GM12878 (cell line): ENCODE data around the gene KLF6. TPM values are rescaled to one million over a fixed set of nuclear protein-coding genes. Genes with fewer than 3 reads are reported as not detected.

Experiments used
- ATAC-seq: fragments of 200-7000 bp; cut with Tn5 transposase; 3 replicates; pipeline ENCODE4 v1.9.1; 2020; ENCODE audit warnings: mild to moderate bottlenecking, moderate library complexity
- BruUV-seq: library from RNA; stranded (reverse); fragments of 400-500 nt; replicated peaks from 2 replicates; lab custom pipeline; 2021; lab: Mats Ljungman, UMichigan
- CTCF ChIA-PET: fragments of 300-600 bp; sonication (Branson Sonifier 250); formaldehyde crosslinking; extraction: SDS; loops from one replicate; lab custom pipeline; 2021; ENCODE audit warnings: inconsistent platforms; lab: Yijun Ruan, JAX
- POLR2A ChIA-PET: fragments of 350-600 bp; formaldehyde crosslinking; extraction: SDS; loops from one replicate; lab custom pipeline; 2021; ENCODE audit warnings: inconsistent platforms; lab: Charles Lee
- RAD21 ChIA-PET: fragments of 300-600 bp; sonication (Branson Sonifier 250); formaldehyde crosslinking; loops from one replicate; lab custom pipeline; 2023; ENCODE audit warnings: antibody characterized with exemption; ENCODE audit not compliant: unreplicated experiment; lab: Charles Lee
- SMC1A ChIA-PET: fragments of 300-600 bp; sonication (Branson Sonifier 250); formaldehyde crosslinking; loops from one replicate; lab custom pipeline; 2023; ENCODE audit not compliant: unreplicated experiment, uncharacterized antibody; lab: Charles Lee
- DNase-seq: peaks from one replicate; pipeline ENCODE4 v3.0.0-alpha.2; 2011; ENCODE audit warnings: low read depth, low spot score
- FAIRE-seq: peaks from 3 replicates; lab custom pipeline; 2011; peaks lifted over from hg19 to GRCh38; lab: Jason Lieb, UNC
- H2AFZ ChIP-seq: 2 replicates; pipeline ENCODE4 v1.6.0; 2011; ENCODE audit warnings: low read depth, low read length, control low read depth; ENCODE audit not compliant: control insufficient read depth
- H3K27ac ChIP-seq: 2 replicates; pipeline ENCODE4 v1.5.1; 2011; ENCODE audit warnings: control low read depth; ENCODE audit not compliant: control insufficient read depth, insufficient read depth
- H3K27me3 ChIP-seq, 2 experiments: replicated peaks in 1 of 2; 2 replicates each; pipeline versions ENCODE4 v1.6.0 to v1.6.1; 2011; ENCODE audit warnings: low read length in 1 of 2; ENCODE audit not compliant: control insufficient read depth in 2 of 2, insufficient read depth in 2 of 2
- H3K36me3 ChIP-seq, 2 experiments: 2 replicates each; pipeline ENCODE4 v1.5.1; 2011; ENCODE audit warnings: low read length in 1 of 2; ENCODE audit not compliant: control insufficient read depth in 2 of 2, insufficient read depth in 2 of 2
- H3K4me1 ChIP-seq: 2 replicates; pipeline ENCODE4 v1.6.1; 2011; ENCODE audit warnings: mild to moderate bottlenecking, low read length, moderate library complexity, mixed read lengths; ENCODE audit not compliant: control insufficient read depth, insufficient read depth
- H3K4me2 ChIP-seq: 2 replicates; pipeline ENCODE4 v1.6.0; 2011; ENCODE audit warnings: control low read depth; ENCODE audit not compliant: control insufficient read depth, insufficient read depth
- H3K4me3 ChIP-seq: fragments of 200-600 bp; sonication (generic); 2 replicates; pipeline ENCODE4 v1.5.1; 2016
- H3K79me2 ChIP-seq: 2 replicates; pipeline ENCODE4 v1.6.0; 2011; ENCODE audit warnings: low read length; ENCODE audit not compliant: control insufficient read depth, insufficient read depth
- H3K9ac ChIP-seq: 2 replicates; pipeline ENCODE4 v1.8.0; 2011; ENCODE audit warnings: low read length, control low read depth, mixed read lengths; ENCODE audit not compliant: control insufficient read depth, insufficient read depth
- H3K9me3 ChIP-seq: replicated peaks from 3 replicates; pipeline ENCODE4 v1.5.1; 2011; ENCODE audit warnings: mild to moderate bottlenecking, low read length; ENCODE audit not compliant: control insufficient read depth, insufficient read depth
- H4K20me1 ChIP-seq: 2 replicates; pipeline ENCODE4 v1.6.0; 2011; ENCODE audit not compliant: control insufficient read depth, insufficient read depth
- NFXL1 ChIP-seq: fragments of 450-650 bp; IDR thresholded peaks from 2 replicates; pipeline ENCODE4 v1.6.1; 2017; ENCODE audit warnings: antibody characterized with exemption, mild to moderate bottlenecking, borderline replicate concordance
- NR2F1 ChIP-seq: fragments of 450-650 bp; conservative IDR thresholded peaks from 2 replicates; pipeline ENCODE4 v1.6.1; 2017; ENCODE audit warnings: mild to moderate bottlenecking
- WRNIP1 ChIP-seq: IDR thresholded peaks from 2 replicates; pipeline ENCODE4 v1.6.1; 2011; ENCODE audit warnings: low read depth, low read length, improper control_type of control experiment, borderline replicate concordance
- ZNF24 ChIP-seq: fragments of 450-650 bp; IDR thresholded peaks from 2 replicates; pipeline ENCODE4 v1.6.1; 2017; ENCODE audit warnings: antibody characterized with exemption, mild to moderate bottlenecking
- ZNF384 ChIP-seq: IDR thresholded peaks from 2 replicates; pipeline ENCODE4 v1.6.1; 2012; ENCODE audit warnings: low read depth, mild to moderate bottlenecking, low read length, improper control_type of control experiment, borderline replicate concordance
- ZSCAN29 ChIP-seq: fragments of 450-650 bp; IDR thresholded peaks from 2 replicates; pipeline ENCODE4 v1.6.1; 2017; ENCODE audit warnings: mild to moderate bottlenecking, moderate library complexity
- WGBS: methylation state at CpG from one replicate; pipeline ENCODE4 v1.1.6; 2016; ENCODE audit warnings: low lambda C conversion rate; ENCODE audit not compliant: insufficient replicate concordance, insufficient coverage; ENCODE audit errors: missing lambda C conversion rate; 5-methylcytosine and 5-hydroxymethylcytosine counted together
- in situ Hi-C: fragments of 300-500 bp; cut with MboI; formaldehyde crosslinking; loops from 9 replicates; pipeline ENCODE4 v1.14.3; 2018; ENCODE audit warnings: mixed read lengths
- intact Hi-C: fragments of 100-400 bp; cut with micrococcal nuclease; formaldehyde crosslinking; loops from one replicate; pipeline ENCODE4 v1.14.2; 2022; ENCODE audit not compliant: unreplicated experiment
- polyA plus RNA-seq, 11 experiments: library from polyadenylated mRNA; depleted of rRNA in 4 of 11; unstranded in 6 of 11; stranded (reverse) in 5 of 11; fragments of >200 nt; fragmentation: Nextera tagmentation in 4 of 11; fragmentation: Illumina TruSeq in 1 of 11; extraction: Ambion mirVana in 4 of 11; extraction: Trizol in 1 of 11; gene quantifications; 1 replicate in 1 of 11; 2 replicates in 10 of 11; pipeline versions ENCODE4 v1.2.1 to v1.2.3, GENCODE V29; 2011 to 2016; ENCODE audit warnings: inconsistent platforms in 2 of 11, missing spikeins in 2 of 11, low read depth in 1 of 11
- total RNA-seq, 4 experiments: library from RNA; depleted of rRNA in 3 of 4; stranded (reverse); fragments of >200 nt in 3 of 4; fragmentation: Illumina TruSeq in 1 of 4; extraction: Trizol in 1 of 4; gene quantifications; 2 replicates each; pipeline versions ENCODE4 v1.2.1 to v1.2.3, GENCODE V29; 2013 to 2021
- TF ChIP-seq, protein P1 (sequence below): fragments of 450-650 bp; IDR thresholded peaks from 2 replicates; pipeline ENCODE4 v1.6.1; 2016; ENCODE audit warnings: mild to moderate bottlenecking
- TF ChIP-seq, protein P2 (sequence below): fragments of 450-650 bp; IDR thresholded peaks from 2 replicates; pipeline ENCODE4 v1.6.1; 2017; ENCODE audit warnings: mild to moderate bottlenecking, moderate library complexity
- TF ChIP-seq, protein P3 (sequence below): fragments of 450-650 bp; IDR thresholded peaks from 2 replicates; pipeline ENCODE4 v1.6.1; 2017; ENCODE audit warnings: low read depth, mild to moderate bottlenecking, moderate library complexity
- TF ChIP-seq, protein P4 (sequence below): IDR thresholded peaks from 2 replicates; pipeline ENCODE4 v1.6.1; 2012; ENCODE audit warnings: low read depth, low read length, improper control_type of control experiment

Gene KLF6
- total and polyA plus RNA-seq, 10 of the 15 experiments (the other 5 are each of a cell fraction or from before 2014, with no cell fraction given) = 7.4 to 54.1 (median 23.5) TPM

DNA sequence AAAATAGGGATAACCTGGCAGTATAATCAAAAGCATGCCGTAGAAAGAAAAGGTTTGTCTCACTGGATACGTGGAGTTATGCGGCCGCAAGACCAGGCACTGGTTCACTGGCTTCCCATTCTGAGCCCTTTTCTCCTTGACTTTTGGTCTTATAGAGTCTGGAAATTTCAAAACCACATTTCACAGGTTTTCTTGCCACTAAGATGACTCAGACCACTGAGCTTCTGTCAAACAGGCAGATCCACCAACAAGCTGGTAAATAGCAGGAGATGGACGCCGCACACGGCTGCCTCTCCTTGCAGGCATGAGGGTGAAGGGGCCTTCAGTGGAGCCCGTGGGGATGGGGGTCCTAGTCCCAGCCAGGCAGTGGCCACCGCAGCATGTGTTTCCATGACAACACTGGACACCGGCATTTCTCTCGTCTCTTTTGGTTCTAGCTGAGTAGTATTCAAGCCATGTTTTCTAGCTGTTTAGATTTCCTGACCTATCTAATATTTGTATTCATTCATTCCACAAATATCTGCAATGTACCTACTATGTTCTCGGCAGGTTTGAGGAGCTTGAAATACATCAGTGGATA, 55.5 kb downstream of the KLF6 start:
- Histone ChIP-seq H3K79me2 (no peaks in the 10 kb centered on the region), H3K27ac (no peak overlapping the region), H3K9me3 (no peaks in the 10 kb centered on the region), H3K27me3 (no peaks in the 10 kb centered on the region; a peak in 2 of 4 replicates), H3K4me1 (no peaks in the 10 kb centered on the region), H3K4me3 (no peak overlapping the region), H2AFZ (no peak overlapping the region), H3K36me3 (no peaks in the 10 kb centered on the region), H3K4me2 (no peak overlapping the region), H4K20me1 (no peaks in the 10 kb centered on the region), H3K9ac (no peak overlapping the region)
- ChIA-PET POLR2A (no interaction called here), CTCF (no interaction called here), RAD21 (no interaction called here), SMC1A (interaction anchor here (1.1 kb wide), 2 partner anchors 11 kb away, joined by 3 to 5 read pairs; no protein-coding TSS in a partner anchor)
- intact Hi-C loops = no loop called here
- in situ Hi-C loops = no loop called here
- TF ChIP-seq, protein P1, sequence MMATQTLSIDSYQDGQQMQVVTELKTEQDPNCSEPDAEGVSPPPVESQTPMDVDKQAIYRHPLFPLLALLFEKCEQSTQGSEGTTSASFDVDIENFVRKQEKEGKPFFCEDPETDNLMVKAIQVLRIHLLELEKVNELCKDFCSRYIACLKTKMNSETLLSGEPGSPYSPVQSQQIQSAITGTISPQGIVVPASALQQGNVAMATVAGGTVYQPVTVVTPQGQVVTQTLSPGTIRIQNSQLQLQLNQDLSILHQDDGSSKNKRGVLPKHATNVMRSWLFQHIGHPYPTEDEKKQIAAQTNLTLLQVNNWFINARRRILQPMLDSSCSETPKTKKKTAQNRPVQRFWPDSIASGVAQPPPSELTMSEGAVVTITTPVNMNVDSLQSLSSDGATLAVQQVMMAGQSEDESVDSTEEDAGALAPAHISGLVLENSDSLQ = no peak
- TF ChIP-seq ZSCAN29 (no peak), ZNF24 (no peak), NR2F1 (no peak), ZNF384 (no peak), WRNIP1 (no peak), NFXL1 (no peak)
- TF ChIP-seq, protein P2, sequence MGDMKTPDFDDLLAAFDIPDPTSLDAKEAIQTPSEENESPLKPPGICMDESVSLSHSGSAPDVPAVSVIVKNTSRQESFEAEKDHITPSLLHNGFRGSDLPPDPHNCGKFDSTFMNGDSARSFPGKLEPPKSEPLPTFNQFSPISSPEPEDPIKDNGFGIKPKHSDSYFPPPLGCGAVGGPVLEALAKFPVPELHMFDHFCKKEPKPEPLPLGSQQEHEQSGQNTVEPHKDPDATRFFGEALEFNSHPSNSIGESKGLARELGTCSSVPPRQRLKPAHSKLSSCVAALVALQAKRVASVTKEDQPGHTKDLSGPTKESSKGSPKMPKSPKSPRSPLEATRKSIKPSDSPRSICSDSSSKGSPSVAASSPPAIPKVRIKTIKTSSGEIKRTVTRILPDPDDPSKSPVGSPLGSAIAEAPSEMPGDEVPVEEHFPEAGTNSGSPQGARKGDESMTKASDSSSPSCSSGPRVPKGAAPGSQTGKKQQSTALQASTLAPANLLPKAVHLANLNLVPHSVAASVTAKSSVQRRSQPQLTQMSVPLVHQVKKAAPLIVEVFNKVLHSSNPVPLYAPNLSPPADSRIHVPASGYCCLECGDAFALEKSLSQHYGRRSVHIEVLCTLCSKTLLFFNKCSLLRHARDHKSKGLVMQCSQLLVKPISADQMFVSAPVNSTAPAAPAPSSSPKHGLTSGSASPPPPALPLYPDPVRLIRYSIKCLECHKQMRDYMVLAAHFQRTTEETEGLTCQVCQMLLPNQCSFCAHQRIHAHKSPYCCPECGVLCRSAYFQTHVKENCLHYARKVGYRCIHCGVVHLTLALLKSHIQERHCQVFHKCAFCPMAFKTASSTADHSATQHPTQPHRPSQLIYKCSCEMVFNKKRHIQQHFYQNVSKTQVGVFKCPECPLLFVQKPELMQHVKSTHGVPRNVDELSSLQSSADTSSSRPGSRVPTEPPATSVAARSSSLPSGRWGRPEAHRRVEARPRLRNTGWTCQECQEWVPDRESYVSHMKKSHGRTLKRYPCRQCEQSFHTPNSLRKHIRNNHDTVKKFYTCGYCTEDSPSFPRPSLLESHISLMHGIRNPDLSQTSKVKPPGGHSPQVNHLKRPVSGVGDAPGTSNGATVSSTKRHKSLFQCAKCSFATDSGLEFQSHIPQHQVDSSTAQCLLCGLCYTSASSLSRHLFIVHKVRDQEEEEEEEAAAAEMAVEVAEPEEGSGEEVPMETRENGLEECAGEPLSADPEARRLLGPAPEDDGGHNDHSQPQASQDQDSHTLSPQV = no peak
- TF ChIP-seq, protein P3, sequence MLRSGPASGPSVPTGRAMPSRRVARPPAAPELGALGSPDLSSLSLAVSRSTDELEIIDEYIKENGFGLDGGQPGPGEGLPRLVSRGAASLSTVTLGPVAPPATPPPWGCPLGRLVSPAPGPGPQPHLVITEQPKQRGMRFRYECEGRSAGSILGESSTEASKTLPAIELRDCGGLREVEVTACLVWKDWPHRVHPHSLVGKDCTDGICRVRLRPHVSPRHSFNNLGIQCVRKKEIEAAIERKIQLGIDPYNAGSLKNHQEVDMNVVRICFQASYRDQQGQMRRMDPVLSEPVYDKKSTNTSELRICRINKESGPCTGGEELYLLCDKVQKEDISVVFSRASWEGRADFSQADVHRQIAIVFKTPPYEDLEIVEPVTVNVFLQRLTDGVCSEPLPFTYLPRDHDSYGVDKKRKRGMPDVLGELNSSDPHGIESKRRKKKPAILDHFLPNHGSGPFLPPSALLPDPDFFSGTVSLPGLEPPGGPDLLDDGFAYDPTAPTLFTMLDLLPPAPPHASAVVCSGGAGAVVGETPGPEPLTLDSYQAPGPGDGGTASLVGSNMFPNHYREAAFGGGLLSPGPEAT = no peak
- TF ChIP-seq, protein P4, sequence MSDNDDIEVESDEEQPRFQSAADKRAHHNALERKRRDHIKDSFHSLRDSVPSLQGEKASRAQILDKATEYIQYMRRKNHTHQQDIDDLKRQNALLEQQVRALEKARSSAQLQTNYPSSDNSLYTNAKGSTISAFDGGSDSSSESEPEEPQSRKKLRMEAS = no peak
- DNase-seq (no peak), ATAC-seq (no peak), FAIRE-seq (no peak)
- BruUV-seq = no TSS peak
- WGBS = 78% methylated on average over 12 of the region's 12 CpGs
